ENCODE results near the gene RPRD1B.

DNA sequence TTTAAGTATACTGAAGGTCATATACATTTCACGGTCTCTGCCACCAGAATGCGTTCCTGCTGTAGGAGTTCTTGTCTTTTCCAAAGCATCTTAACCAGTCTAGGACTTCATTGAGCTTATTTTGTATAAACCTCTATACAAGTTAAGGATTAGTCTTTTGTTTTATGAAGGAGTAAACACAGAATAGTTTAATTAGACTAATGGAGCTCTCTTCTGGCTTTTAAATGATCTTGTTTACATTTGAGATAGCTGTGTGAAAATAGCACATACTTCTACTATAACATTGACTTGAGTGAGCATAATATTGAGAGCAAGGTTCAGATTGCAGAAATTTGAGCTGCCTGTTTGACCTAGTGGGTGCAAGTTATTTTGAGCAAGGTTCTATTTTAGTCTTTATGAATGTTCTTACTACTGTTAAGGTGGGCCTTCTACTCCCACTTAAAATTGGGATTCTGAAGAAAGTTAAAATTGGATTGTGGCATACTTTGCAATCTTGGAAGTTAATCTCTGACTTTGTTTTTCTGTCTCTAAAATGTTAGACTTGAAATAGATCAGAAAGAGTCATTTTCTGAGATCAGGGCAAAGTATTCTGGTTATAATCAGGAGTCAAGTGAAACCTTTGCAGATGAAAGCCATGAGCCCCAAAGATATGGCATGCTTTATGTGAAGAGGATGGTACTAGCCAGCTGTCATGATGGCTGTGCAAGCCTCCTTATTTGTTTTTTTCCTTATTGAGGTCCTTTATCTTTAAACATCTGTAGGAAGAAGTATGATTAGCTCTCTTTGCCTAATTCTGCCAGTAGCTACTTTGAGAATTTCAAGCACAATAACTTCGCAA, 41.8 kb downstream of the RPRD1B start:
- TF ChIP-seq CTCF (IDR thresholded peaks at IDR 0.05; ENCODE audit: low read length) (no peak), EZH2 (IDR thresholded peaks at IDR 0.05; ENCODE audit: borderline replicate concordance, low read length) (no peak)

All from OCI-LY1 (cell line).